Measurements from ENCODE around the gene COBL.

COBL gene

GRCh38 chr7:51222916-51223315 is 93.7 kb downstream of the COBL start:
- TF ChIP-seq, protein P1, sequence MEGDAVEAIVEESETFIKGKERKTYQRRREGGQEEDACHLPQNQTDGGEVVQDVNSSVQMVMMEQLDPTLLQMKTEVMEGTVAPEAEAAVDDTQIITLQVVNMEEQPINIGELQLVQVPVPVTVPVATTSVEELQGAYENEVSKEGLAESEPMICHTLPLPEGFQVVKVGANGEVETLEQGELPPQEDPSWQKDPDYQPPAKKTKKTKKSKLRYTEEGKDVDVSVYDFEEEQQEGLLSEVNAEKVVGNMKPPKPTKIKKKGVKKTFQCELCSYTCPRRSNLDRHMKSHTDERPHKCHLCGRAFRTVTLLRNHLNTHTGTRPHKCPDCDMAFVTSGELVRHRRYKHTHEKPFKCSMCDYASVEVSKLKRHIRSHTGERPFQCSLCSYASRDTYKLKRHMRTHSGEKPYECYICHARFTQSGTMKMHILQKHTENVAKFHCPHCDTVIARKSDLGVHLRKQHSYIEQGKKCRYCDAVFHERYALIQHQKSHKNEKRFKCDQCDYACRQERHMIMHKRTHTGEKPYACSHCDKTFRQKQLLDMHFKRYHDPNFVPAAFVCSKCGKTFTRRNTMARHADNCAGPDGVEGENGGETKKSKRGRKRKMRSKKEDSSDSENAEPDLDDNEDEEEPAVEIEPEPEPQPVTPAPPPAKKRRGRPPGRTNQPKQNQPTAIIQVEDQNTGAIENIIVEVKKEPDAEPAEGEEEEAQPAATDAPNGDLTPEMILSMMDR (IDR thresholded peaks at IDR 0.05), result no peak
- H2AFZ ChIP-seq, result peak overlapping the region; percentile 7
- H3K27me3 ChIP-seq (ENCODE audit: control insufficient read depth, insufficient read depth, low read length), result no peaks in the 10 kb centered on the region
- no peak overlapping the region for H3K4me2 ChIP-seq (ENCODE audit: low read length)
- H3K36me3 ChIP-seq (ENCODE audit: control insufficient read depth, insufficient read depth, low read length), result no peaks in the 10 kb centered on the region
- H3K27ac ChIP-seq, result peak overlapping the region; percentile 2
- no peak overlapping the region for H3K4me3 ChIP-seq (ENCODE audit: low read depth, low read length)
- H3K79me2 ChIP-seq, result peaks cover 26% of the 10 kb centered on the region
- peaks cover 48% of the 10 kb centered on the region for H3K4me1 ChIP-seq
- H3K9ac ChIP-seq, result no peak overlapping the region
- H3K9me3 ChIP-seq (ENCODE audit: control insufficient read depth, low read length), result no peaks in the 10 kb centered on the region

- Histone ChIP-seq H3K9me3 (ENCODE audit: control insufficient read depth, low read length) (no peaks in the 10 kb centered on the region), H3K4me2 (ENCODE audit: low read length) (no peak overlapping the region), H3K9ac (no peak overlapping the region), H3K27ac (no peak overlapping the region), H3K79me2 (peaks cover 38% of the 10 kb centered on the region), H3K27me3 (ENCODE audit: control insufficient read depth, insufficient read depth, low read length) (no peaks in the 10 kb centered on the region), H3K36me3 (ENCODE audit: control insufficient read depth, insufficient read depth, low read length) (no peaks in the 10 kb centered on the region), H3K4me3 (ENCODE audit: low read depth, low read length) (no peak overlapping the region), H2AFZ (no peak overlapping the region), H3K4me1 (peaks cover 23% of the 10 kb centered on the region)
- TF ChIP-seq, protein P1 (IDR thresholded peaks at IDR 0.05), result no peak
These were observed 96.4 kb downstream of the COBL start for GRCh38 chr7:51220226-51220625.

GRCh38 chr7:51219261-51219988 is 97.2 kb downstream of the COBL start:
- H3K4me2 ChIP-seq (ENCODE audit: low read length), result no peak overlapping the region
- H3K4me3 ChIP-seq (ENCODE audit: low read depth, low read length), result no peak overlapping the region
- H3K27ac ChIP-seq, result no peak overlapping the region
- no peak overlapping the region for H3K9ac ChIP-seq
- peaks cover 41% of the 10 kb centered on the region for H3K79me2 ChIP-seq
- peaks cover 16% of the 10 kb centered on the region for H3K4me1 ChIP-seq
- H3K9me3 ChIP-seq (ENCODE audit: control insufficient read depth, low read length), result no peaks in the 10 kb centered on the region
- H3K27me3 ChIP-seq (ENCODE audit: control insufficient read depth, insufficient read depth, low read length), result no peaks in the 10 kb centered on the region
- no peaks in the 10 kb centered on the region for H3K36me3 ChIP-seq (ENCODE audit: control insufficient read depth, insufficient read depth, low read length)
- H2AFZ ChIP-seq, result no peak overlapping the region
- TF ChIP-seq, protein P1 (IDR thresholded peaks at IDR 0.05), result no peak

- TF ChIP-seq, protein P1 (IDR thresholded peaks at IDR 0.05), result no peak
- Histone ChIP-seq H3K4me2 (ENCODE audit: low read length) (no peak overlapping the region), H3K27me3 (ENCODE audit: control insufficient read depth, insufficient read depth, low read length) (no peaks in the 10 kb centered on the region), H3K9ac (no peak overlapping the region), H2AFZ (no peak overlapping the region), H3K4me3 (ENCODE audit: low read depth, low read length) (no peak overlapping the region), H3K79me2 (peaks cover 49% of the 10 kb centered on the region), H3K36me3 (ENCODE audit: control insufficient read depth, insufficient read depth, low read length) (no peaks in the 10 kb centered on the region), H3K4me1 (peaks cover 2% of the 10 kb centered on the region), H3K9me3 (ENCODE audit: control insufficient read depth, low read length) (no peaks in the 10 kb centered on the region), H3K27ac (no peak overlapping the region)
These were observed 98.8 kb downstream of the COBL start for GRCh38 chr7:51217804-51218203.

GRCh38 chr7:51214098-51214497 is 102.5 kb downstream of the COBL start:
- TF ChIP-seq, protein P1 (IDR thresholded peaks at IDR 0.05), result no peak

More at GRCh38 chr7:51214098-51214497, 102.5 kb downstream of the COBL start:
- no peaks in the 10 kb centered on the region for H3K4me1 ChIP-seq
- no peak overlapping the region for H3K27ac ChIP-seq
- no peaks in the 10 kb centered on the region for H3K27me3 ChIP-seq (ENCODE audit: control insufficient read depth, insufficient read depth, low read length)
- H2AFZ ChIP-seq, result no peak overlapping the region
- H3K79me2 ChIP-seq, result peaks cover 60% of the 10 kb centered on the region
- H3K9me3 ChIP-seq (ENCODE audit: control insufficient read depth, low read length), result no peaks in the 10 kb centered on the region
- no peak overlapping the region for H3K9ac ChIP-seq
- no peak overlapping the region for H3K4me3 ChIP-seq (ENCODE audit: low read depth, low read length)
- no peak overlapping the region for H3K4me2 ChIP-seq (ENCODE audit: low read length)
- no peaks in the 10 kb centered on the region for H3K36me3 ChIP-seq (ENCODE audit: control insufficient read depth, insufficient read depth, low read length)
